ENCODE data around the gene KCNH5.

GRCh38 chr14:62946221-62946620, 99.0 kb downstream of the KCNH5 start:
- TF ChIP-seq CTCF (conservative IDR thresholded peaks at IDR 0.05) (no peak), EZH2 (IDR thresholded peaks at IDR 0.05; ENCODE audit: low read depth) (no peak)
